ENCODE data around the gene CNN2. TPM values are rescaled to one million over a fixed set of nuclear protein-coding genes. Genes with fewer than 3 reads are reported as not detected.

The CNN2 gene
- polyA plus RNA-seq, 3 donors = 69.9 to 213 (median 144) TPM

GRCh38 chr19:1063030-1063908 is 36.9 kb downstream of the CNN2 start:
- intact Hi-C loops (cut with micrococcal nuclease) = no loop called here
- DNase-seq = peak; percentile 68 to 90 (median 87)
- H3K36me3 Mint-ChIP-seq = peaks cover 9 to 13% of the 10 kb centered on the region in 2 donors
- Histone ChIP-seq H3K79me2 (ENCODE audit: insufficient read depth, low read length) (peaks cover 21% of the 10 kb centered on the region), H3K9ac (ENCODE audit: insufficient read depth, low read length, poor library complexity, severe bottlenecking) (no peak overlapping the region), H3K4me3 (replicated peaks in 1 of 3; ENCODE audit: low read depth in 2 of 3, low read length in 3 of 3) (no peak overlapping the region), H3K27ac (ENCODE audit: low read depth in 1 of 2, low read length in 2 of 2) (no peak overlapping the region), H3K9me3 (replicated peaks in 1 of 2; ENCODE audit: control insufficient read depth in 1 of 2, insufficient read depth in 1 of 2, low read length in 2 of 2) (peaks cover under 1 to 6% of the 10 kb centered on the region in 2 donors), H3K36me3 (replicated peaks in 1 of 2; ENCODE audit: control insufficient read depth in 1 of 2, insufficient read depth in 2 of 2, low read length in 2 of 2) (peaks cover 4 to 11% of the 10 kb centered on the region in 2 donors), H4K20me1 (ENCODE audit: insufficient read depth, low read length) (peaks cover 34% of the 10 kb centered on the region), H3K27me3 (ENCODE audit: control insufficient read depth in 2 of 2, insufficient read depth in 2 of 2, low read length in 2 of 2) (no peaks in the 10 kb centered on the region), H3K4me1 (ENCODE audit: control insufficient read depth in 1 of 2, insufficient read depth in 2 of 2, low read length in 2 of 2) (peaks cover 38 to 48% of the 10 kb centered on the region in 2 donors), H3K4me2 (replicated peaks; ENCODE audit: extremely low read depth, low read length, poor library complexity, severe bottlenecking) (no peak overlapping the region), H2AFZ (ENCODE audit: insufficient read depth, low read depth, low read length, poor library complexity, severe bottlenecking) (no peak overlapping the region)
- peaks cover 0 to 2% (median 2%) of the 10 kb centered on the region in 3 donors for H3K27me3 Mint-ChIP-seq (ENCODE audit: low read depth in 3 of 3)
- peaks cover 31% of the 10 kb centered on the region for H3K4me1 Mint-ChIP-seq
- peaks cover under 1 to 9% (median 5%) of the 10 kb centered on the region in 7 donors for H3K9me3 Mint-ChIP-seq
- WGBS (ENCODE audit: insufficient coverage) = 95% methylated on average over 29 of the region's 37 CpGs
- TF ChIP-seq CTCF (IDR thresholded peaks at IDR 0.05) = no peak
- H3K27ac Mint-ChIP-seq = peak overlapping the region in 2 of 7 donors; percentile 70 to 85
- H3K4me3 Mint-ChIP-seq = no peak overlapping the region

- peaks cover 9 to 16% of the 10 kb centered on the region in 2 donors for H3K36me3 Mint-ChIP-seq
- peaks cover 0 to 2% (median 2%) of the 10 kb centered on the region in 3 donors for H3K27me3 Mint-ChIP-seq (ENCODE audit: low read depth in 3 of 3)
- DNase-seq = no peak
- Histone ChIP-seq H3K36me3 (replicated peaks in 1 of 2; ENCODE audit: control insufficient read depth in 1 of 2, insufficient read depth in 2 of 2, low read length in 2 of 2) (peaks cover 0 to 4% of the 10 kb centered on the region in 2 donors), H3K4me1 (ENCODE audit: control insufficient read depth in 1 of 2, insufficient read depth in 2 of 2, low read length in 2 of 2) (peaks cover 46 to 56% of the 10 kb centered on the region in 2 donors), H3K27me3 (ENCODE audit: control insufficient read depth in 2 of 2, insufficient read depth in 2 of 2, low read length in 2 of 2) (no peaks in the 10 kb centered on the region), H4K20me1 (ENCODE audit: insufficient read depth, low read length) (peaks cover 42% of the 10 kb centered on the region), H3K4me3 (replicated peaks in 1 of 3; ENCODE audit: low read depth in 2 of 3, low read length in 3 of 3) (peak overlapping the region in 1 of 3 experiments; percentile 100), H2AFZ (ENCODE audit: insufficient read depth, low read depth, low read length, poor library complexity, severe bottlenecking) (no peak overlapping the region), H3K9ac (ENCODE audit: insufficient read depth, low read length, poor library complexity, severe bottlenecking) (no peak overlapping the region), H3K79me2 (ENCODE audit: insufficient read depth, low read length) (peaks cover 29% of the 10 kb centered on the region), H3K27ac (ENCODE audit: low read depth in 1 of 2, low read length in 2 of 2) (no peak overlapping the region), H3K9me3 (replicated peaks in 1 of 2; ENCODE audit: control insufficient read depth in 1 of 2, insufficient read depth in 1 of 2, low read length in 2 of 2) (no peaks in the 10 kb centered on the region), H3K4me2 (replicated peaks; ENCODE audit: extremely low read depth, low read length, poor library complexity, severe bottlenecking) (no peak overlapping the region)
- no peak for TF ChIP-seq CTCF (IDR thresholded peaks at IDR 0.05)
- intact Hi-C loops (cut with micrococcal nuclease) = no loop called here
- peaks cover 37% of the 10 kb centered on the region for H3K4me1 Mint-ChIP-seq
- 94% methylated on average over 22 of the region's 37 CpGs for WGBS (ENCODE audit: insufficient coverage)
- peak overlapping the region in 1 of 7 donors; percentile 43 for H3K27ac Mint-ChIP-seq
- peak overlapping the region in 1 of 2 donors; percentile 12 for H3K4me3 Mint-ChIP-seq
- H3K9me3 Mint-ChIP-seq = peaks cover 0 to 9% (median 0%) of the 10 kb centered on the region in 7 donors
Observed at GRCh38 chr19:1063909-1064660, 37.7 kb downstream of the CNN2 start.

All from CD14-positive monocyte (primary cell).